Left ventricle myocardium inferior (tissue), 1 donor: ENCODE results near the gene ELFN2. TPM values are rescaled to one million over a fixed set of nuclear protein-coding genes. Genes with fewer than 3 reads are reported as not detected.

Experiments
- DNase-seq: peaks from one replicate; pipeline ENCODE4 v3.0.0-alpha.2; 2020
- H3K27ac ChIP-seq: fragments of 200-600 bp; replicated peaks from 2 replicates; pipeline ENCODE4 v1.8.0; 2021
- H3K27me3 ChIP-seq: fragments of 200-600 bp; 2 replicates; pipeline ENCODE4 v1.8.0; 2021; ENCODE audit warnings: low read depth
- H3K36me3 ChIP-seq: fragments of 200-600 bp; 2 replicates; pipeline ENCODE4 v1.8.0; 2021
- H3K4me1 ChIP-seq: fragments of 200-600 bp; 2 replicates; pipeline ENCODE4 v1.8.0; 2021
- H3K4me3 ChIP-seq: fragments of 200-600 bp; 2 replicates; pipeline ENCODE4 v1.8.0; 2021; ENCODE audit warnings: mild to moderate bottlenecking, moderate library complexity
- H3K9me3 ChIP-seq: fragments of 200-600 bp; replicated peaks from 2 replicates; pipeline ENCODE4 v1.8.0; 2021
- CTCF ChIP-seq: fragments of 200-600 bp; IDR thresholded peaks from 2 replicates; pipeline ENCODE4 v1.8.0; 2021; ENCODE audit warnings: antibody characterized with exemption, mild to moderate bottlenecking, borderline replicate concordance
- intact Hi-C: fragments of 100-400 bp; cut with micrococcal nuclease; formaldehyde crosslinking; loops from one replicate; pipeline ENCODE4 v1.11.0; 2022
- total RNA-seq: library from RNA; stranded (reverse); fragmentation: NEBNext Ultra II Directional; extraction: Animal tissue kit (Norgen Biotek cat#: 25700); gene quantifications from one replicate; pipeline ENCODE4 v1.2.1, GENCODE V29; 2021
- donor health status: DM: no; HTN: yes; CAD: no; lungs with severe emphysema.

ELFN2 gene
- total RNA-seq, 1 donor from 2014 or later = not detected

- TF ChIP-seq CTCF = no peak
- intact Hi-C loops = no loop called here
- Histone ChIP-seq H3K27me3 (peaks cover 64% of the 10 kb centered on the region), H3K4me3 (no peak overlapping the region), H3K36me3 (no peaks in the 10 kb centered on the region), H3K4me1 (no peaks in the 10 kb centered on the region), H3K27ac (no peak overlapping the region), H3K9me3 (no peaks in the 10 kb centered on the region)
- no peak for DNase-seq
These were observed 39.5 kb downstream of the ELFN2 start for GRCh38 chr22:37387793-37388192.

DNA sequence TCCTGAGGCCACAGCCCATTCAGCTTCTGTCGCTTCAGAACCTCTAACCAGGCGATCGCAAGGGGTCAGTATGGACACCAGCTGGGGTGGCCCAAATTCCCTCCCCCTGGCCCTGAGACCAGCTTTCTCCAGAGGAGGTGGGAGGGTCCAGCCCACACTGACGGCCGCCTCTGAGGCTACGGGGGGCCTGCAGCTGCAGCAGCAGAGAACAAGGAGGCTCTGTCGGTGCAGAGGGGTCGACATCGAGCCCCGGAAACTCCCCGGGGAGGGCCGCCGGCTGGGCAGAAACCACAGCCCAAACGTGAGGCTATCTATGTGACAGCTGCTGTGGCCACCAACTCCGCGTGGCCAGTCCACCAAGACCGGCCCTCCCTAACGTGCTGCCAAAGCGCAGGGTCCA, 40.8 kb downstream of the ELFN2 start:
- Histone ChIP-seq H3K27ac (no peak overlapping the region), H3K4me1 (no peaks in the 10 kb centered on the region), H3K9me3 (no peaks in the 10 kb centered on the region), H3K4me3 (no peak overlapping the region), H3K27me3 (peaks cover 76% of the 10 kb centered on the region), H3K36me3 (no peaks in the 10 kb centered on the region)
- TF ChIP-seq CTCF = no peak
- DNase-seq = no peak
- intact Hi-C loops = no loop called here

DNA sequence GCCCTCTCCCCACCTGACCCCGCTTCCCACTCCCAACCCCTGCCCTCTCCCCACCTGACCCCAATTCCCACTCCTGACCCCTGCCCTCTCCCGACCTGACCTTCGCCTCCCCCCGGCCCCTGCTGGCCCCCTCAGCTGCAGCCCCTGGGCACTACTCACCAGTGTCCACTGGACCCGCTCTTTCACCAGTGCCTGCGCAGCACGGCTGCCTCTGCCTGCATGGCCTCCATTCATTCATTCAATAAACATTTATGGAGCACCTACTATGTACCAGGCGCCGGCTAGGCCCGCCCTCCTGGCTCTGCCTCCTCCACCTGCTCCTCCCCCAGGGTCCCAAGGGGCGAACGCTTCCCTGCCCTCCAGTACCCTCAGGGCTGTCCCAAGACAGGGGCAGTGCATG, 42.6 kb downstream of the ELFN2 start:
- no peak for TF ChIP-seq CTCF
- no peak overlapping the region for H3K4me3 ChIP-seq
- H3K36me3 ChIP-seq = no peaks in the 10 kb centered on the region
- no peak overlapping the region for H3K27ac ChIP-seq
- H3K4me1 ChIP-seq = no peaks in the 10 kb centered on the region
- H3K9me3 ChIP-seq = no peaks in the 10 kb centered on the region
- intact Hi-C loops = no loop called here
- H3K27me3 ChIP-seq = peaks cover 91% of the 10 kb centered on the region
- no peak for DNase-seq

- Histone ChIP-seq H3K36me3 (no peaks in the 10 kb centered on the region), H3K27me3 (peaks cover 91% of the 10 kb centered on the region), H3K9me3 (no peaks in the 10 kb centered on the region), H3K27ac (no peak overlapping the region), H3K4me1 (no peaks in the 10 kb centered on the region), H3K4me3 (no peak overlapping the region)
- DNase-seq = no peak
- TF ChIP-seq CTCF = no peak
- intact Hi-C loops = no loop called here
These were observed 43.9 kb downstream of the ELFN2 start for GRCh38 chr22:37383341-37383740.

DNA sequence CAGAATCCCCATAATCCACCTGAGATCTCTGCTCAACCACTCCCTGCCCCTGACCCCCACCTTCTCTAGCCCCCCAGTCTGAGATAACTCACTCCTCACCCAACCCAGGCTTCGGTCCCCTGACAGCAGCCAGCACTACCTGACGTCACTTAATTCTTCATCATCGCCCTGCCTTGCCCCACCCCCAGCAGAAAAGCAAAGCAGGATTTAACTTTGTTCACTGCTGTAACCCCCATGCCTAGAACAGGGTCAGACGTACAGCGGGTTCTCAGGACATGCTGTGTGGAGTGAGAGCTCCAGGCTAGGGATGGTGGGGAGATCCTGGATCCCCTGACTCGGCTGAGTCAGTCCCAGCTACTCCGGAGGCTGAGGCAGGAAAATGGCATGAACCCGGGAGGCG, 45.8 kb downstream of the ELFN2 start:
- Histone ChIP-seq H3K4me1 (peaks cover 5% of the 10 kb centered on the region), H3K27ac (no peak overlapping the region), H3K4me3 (no peak overlapping the region), H3K27me3 (peaks cover 91% of the 10 kb centered on the region), H3K36me3 (no peaks in the 10 kb centered on the region), H3K9me3 (no peaks in the 10 kb centered on the region)
- TF ChIP-seq CTCF = no peak
- no peak for DNase-seq
- intact Hi-C loops = no loop called here

DNA sequence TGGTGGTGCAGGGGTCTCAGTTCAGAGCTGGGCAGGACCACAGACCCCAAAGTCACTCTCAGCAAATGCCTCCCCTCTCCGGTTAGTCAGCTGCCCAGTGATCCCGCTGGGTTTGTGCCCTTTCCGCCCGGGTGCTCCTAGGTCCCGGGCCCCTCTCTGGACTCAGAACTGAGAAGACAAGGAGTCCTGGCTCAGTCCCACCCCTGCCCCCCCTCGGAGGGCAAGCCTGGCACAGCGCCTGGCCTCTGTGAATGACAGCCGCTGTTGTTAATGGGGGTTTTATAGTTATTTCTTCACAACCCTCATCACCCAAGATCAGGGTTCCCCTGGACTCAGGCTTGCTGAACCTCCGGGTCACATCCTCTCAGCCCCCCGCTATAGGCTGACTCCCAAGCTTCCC, 47.6 kb downstream of the ELFN2 start:
- intact Hi-C loops = no loop called here
- H3K4me3 ChIP-seq = no peak overlapping the region
- H3K27ac ChIP-seq = no peak overlapping the region
- no peak for DNase-seq
- peaks cover 90% of the 10 kb centered on the region for H3K27me3 ChIP-seq
- H3K4me1 ChIP-seq = peaks cover 12% of the 10 kb centered on the region
- no peaks in the 10 kb centered on the region for H3K9me3 ChIP-seq
- TF ChIP-seq CTCF = no peak
- no peaks in the 10 kb centered on the region for H3K36me3 ChIP-seq
